OCI-M2 (cell line): Measurements from ENCODE around the gene NUDT22.
A peak's percentile ranks its signal among the peaks of the same experiment; 100 is the strongest.

Experiments used
- DNase-seq: peaks from one replicate; lab custom pipeline; 2025; ENCODE audit not compliant: unreplicated experiment; lab: John Stamatoyannopoulos, UW

Gene NUDT22

DNA sequence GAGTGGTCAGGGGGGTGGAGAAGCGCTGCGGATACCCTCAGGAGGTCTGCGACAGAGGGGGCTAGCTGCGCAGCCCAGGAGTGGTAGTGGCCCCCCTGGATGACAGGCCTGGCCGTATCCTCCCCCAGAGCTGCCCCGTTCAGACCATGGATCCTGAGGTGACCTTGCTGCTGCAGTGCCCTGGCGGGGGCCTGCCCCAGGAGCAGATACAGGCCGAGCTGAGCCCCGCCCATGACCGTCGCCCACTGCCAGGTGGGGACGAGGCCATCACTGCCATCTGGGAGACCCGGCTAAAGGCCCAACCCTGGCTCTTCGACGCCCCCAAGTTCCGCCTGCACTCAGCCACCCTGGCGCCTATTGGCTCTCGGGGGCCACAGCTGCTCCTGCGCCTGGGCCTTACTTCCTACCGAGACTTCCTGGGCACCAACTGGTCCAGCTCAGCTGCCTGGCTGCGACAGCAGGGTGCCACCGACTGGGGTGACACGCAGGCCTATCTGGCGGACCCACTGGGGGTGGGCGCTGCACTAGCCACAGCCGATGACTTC lies 505 bp downstream of the NUDT22 start:
- no peak for DNase-seq

- DNase-seq: no peak
Observed at GRCh38 chr11:64227405-64227956, 1.4 kb downstream of the NUDT22 start.

DNA sequence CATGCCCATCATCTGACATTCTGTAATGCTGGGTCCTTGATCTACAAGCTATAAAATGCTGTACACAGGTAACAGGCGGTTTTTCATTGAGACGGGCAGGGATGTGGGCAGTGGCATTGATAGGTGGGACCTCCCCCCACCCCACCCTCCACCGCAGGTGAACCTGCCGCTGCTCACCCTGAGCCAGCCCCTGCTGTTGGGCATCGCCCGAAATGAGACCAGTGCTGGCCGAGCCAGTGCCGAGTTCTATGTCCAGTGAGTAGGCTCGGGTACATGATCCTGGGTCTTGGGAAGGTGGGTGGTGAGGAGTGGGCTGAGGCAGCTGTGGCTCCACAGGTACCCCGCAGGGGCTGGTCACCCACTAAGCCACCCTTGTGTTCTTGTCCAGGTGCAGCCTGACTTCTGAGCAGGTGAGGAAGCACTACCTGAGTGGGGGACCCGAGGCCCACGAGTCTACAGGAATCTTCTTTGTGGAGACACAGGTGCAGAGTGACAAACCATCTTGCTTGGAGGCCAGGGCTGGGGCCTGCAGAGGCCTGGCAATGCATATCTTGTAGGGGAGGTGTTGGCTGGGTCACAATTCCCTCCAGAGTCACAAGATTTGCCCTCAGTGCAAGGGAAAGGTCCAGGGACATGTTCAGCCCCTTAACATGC lies 3.1 kb downstream of the NUDT22 start:
- DNase-seq: no peak

GRCh38 chr11:64229744-64230170 lies 3.7 kb downstream of the NUDT22 start:
- no peak for DNase-seq

GRCh38 chr11:64230171-64230984 lies 4.3 kb downstream of the NUDT22 start, which contains the start of gene DNAJC4:
DNAJC4 (plus strand) TSS chr11:64230548; CDS start chr11:64230855, 307 bp downstream.
- DNase-seq: peak; percentile 50

GRCh38 chr11:64230985-64231365 lies 4.9 kb downstream of the NUDT22 start:
- DNase-seq: no peak

GRCh38 chr11:64231546-64231945 lies 5.5 kb downstream of the NUDT22 start:
- DNase-seq: no peak

DNA sequence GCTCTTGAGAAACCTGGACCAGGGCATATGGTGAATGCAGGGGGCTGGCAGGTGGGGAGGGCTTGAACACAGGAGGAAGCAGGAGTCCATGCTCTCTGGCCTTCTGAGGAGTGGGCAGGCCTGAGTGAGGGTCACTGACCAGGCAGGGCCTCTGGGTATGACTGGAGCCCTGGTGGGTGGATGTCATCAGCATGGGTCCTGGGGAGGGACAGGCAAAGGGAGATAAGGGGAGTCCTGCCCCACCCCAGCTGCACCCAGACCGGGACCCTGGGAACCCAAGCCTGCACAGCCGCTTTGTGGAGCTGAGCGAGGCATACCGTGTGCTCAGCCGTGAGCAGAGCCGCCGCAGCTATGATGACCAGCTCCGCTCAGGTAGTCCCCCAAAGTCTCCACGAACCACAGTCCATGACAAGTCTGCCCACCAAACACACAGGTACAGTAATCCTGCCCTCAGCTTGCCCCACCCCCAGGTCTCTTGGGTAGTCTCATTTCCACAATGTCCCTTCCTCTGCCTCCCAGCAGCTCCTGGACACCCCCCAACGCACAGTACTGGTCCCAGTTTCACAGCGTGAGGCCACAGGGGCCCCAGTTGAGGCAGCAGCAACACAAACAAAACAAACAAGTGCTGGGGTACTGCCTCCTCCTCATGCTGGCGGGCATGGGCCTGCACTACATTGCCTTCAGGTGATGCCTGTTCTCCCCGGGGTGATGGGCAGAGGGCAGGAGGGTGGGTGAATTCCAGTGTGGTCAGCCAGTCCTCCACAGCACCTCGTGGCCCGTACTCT lies 6.3 kb downstream of the NUDT22 start:
- DNase-seq: no peak

GRCh38 chr11:64232967-64233315 lies 6.9 kb downstream of the NUDT22 start:
- DNase-seq: no peak

DNA sequence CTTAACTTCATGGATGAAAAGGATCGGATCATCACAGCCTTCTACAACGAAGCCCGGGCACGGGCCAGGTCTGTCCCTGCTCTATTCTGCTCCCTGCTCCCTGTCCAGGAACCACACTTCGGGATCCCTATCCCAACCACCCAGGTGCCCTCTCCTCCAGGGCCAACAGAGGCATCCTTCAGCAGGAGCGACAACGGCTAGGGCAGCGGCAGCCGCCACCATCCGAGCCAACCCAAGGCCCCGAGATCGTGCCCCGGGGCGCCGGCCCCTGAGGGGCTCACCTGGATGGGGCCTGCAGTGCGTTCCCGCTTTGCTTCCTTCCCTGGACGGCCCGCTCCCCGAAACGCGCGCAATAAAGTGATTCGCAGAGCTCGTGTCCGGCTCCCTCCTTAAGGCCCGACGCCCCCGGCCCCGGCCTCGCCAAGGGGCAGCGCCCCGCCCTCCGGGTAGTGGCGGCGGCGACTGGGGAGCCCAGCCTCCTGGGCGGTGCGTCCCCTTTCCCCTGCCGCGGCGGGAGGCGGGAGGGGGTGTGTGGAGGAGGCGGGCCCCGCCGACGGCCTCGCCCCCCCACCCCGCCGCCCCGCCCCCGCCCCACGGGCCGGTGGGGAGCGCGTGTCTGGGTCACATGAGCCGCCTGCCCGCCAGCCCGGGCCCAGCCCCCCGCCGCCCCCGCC lies 8.0 kb downstream of the NUDT22 start, which contains the start of gene VEGFB:
TSS of gene VEGFB (plus strand) at position 672 of the 674 bp plus-strand sequence. CDS start 250 bp downstream, outside the sequence.
- DNase-seq: no peak

- DNase-seq: no peak
Observed at GRCh38 chr11:64234647-64235379, 8.7 kb downstream of the NUDT22 start.

DNA sequence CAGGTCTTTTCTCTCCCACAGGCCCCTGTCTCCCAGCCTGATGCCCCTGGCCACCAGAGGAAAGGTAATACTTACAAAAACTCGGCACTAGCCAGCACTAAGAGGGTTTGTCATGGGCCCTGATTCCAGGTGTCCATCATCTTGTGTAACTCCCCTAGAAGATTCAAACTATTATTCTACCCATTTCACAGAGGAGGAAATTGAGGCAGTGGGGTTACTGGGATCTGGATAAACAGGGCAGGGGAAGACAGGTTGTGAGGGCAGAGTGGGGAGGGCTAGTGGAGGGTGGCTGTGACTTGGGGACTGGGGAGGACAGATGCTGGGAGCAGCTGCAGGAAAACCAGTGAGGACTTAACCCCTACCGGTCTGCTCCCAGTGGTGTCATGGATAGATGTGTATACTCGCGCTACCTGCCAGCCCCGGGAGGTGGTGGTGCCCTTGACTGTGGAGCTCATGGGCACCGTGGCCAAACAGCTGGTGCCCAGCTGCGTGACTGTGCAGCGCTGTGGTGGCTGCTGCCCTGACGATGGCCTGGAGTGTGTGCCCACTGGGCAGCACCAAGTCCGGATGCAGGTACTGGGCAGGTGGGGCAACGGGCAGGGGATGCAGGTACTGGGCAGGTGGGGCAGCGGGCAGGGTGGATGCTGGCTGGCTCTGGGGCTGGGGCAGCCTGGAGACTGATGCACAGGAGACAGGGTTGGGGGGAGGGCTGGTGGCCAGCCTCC lies 9.5 kb downstream of the NUDT22 start:
- no peak for DNase-seq

DNA sequence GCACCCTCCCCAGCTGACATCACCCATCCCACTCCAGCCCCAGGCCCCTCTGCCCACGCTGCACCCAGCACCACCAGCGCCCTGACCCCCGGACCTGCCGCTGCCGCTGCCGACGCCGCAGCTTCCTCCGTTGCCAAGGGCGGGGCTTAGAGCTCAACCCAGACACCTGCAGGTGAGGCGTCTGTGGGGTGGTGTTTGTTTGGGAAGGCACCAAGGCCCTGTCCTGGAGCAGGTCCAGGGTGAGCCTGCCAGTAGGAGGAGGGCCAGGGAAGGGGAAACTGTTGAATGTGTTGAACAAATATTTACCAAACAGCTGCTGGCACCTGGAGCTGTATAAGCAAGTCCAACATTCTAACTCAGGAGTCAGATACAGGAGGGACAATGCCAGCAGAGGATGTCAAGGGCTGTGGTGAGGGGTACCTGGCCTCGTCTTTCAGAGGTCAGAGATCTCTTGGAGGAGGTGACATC lies 11.4 kb downstream of the NUDT22 start:
- no peak for DNase-seq

- no peak for DNase-seq
Observed at GRCh38 chr11:64238076-64238475, 12.0 kb downstream of the NUDT22 start.

DNA sequence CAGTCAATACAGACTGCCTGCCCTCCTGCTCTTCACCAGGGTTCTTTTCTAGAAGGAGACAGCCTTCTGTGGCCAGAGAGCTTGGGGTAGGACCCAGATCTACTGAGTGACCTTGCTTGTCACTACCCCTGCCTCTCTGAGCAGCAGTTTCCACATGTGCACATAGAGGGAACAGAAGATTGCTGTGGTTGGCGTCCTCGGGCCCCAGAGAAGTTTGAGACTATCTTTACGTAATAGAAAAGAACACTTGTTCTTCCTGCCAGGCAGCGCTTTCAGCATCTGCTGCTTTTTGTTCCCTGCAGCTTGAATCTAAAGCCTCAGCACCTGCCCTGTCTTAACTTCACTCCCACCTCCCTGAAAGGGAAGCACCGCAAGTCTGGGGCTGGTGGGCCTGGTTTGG lies 12.9 kb downstream of the NUDT22 start:
- no peak for DNase-seq

DNA sequence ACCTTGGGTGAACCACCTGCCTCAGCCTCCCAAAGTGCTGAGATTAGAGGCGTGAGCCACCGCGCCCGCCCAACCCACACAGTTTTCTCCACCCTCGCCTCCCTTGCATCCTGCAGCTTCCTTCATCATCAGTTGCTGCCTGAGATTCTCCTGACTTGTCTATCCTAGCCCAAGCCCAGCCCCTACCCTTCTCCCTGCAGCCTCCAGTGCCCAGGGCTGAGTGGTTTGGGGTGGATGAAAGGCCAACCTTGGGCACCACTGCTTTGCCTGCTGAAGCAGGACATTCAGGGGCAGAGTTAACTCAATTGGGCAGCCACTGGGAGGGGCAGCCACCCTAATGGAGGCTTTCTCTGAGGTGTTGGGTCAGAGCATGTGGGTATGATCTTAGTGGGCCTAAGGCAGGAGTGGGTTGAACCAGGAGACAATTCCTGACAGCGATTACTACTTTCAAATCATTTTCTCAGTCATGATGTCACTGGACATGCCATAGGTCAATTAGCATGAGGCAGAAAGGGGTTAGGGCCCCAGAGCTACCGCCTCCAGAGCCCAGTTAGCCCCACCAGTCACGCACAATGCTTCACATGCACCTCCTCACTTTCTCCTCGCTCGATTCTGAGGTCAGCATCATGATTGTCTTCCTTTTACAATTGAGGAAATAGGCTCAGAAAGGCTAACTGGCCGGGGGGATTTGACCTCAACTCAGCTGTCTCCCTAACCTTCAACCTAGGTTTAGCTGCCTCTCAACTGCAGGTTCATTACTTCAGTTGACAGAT lies 13.8 kb downstream of the NUDT22 start:
- no peak for DNase-seq

DNA sequence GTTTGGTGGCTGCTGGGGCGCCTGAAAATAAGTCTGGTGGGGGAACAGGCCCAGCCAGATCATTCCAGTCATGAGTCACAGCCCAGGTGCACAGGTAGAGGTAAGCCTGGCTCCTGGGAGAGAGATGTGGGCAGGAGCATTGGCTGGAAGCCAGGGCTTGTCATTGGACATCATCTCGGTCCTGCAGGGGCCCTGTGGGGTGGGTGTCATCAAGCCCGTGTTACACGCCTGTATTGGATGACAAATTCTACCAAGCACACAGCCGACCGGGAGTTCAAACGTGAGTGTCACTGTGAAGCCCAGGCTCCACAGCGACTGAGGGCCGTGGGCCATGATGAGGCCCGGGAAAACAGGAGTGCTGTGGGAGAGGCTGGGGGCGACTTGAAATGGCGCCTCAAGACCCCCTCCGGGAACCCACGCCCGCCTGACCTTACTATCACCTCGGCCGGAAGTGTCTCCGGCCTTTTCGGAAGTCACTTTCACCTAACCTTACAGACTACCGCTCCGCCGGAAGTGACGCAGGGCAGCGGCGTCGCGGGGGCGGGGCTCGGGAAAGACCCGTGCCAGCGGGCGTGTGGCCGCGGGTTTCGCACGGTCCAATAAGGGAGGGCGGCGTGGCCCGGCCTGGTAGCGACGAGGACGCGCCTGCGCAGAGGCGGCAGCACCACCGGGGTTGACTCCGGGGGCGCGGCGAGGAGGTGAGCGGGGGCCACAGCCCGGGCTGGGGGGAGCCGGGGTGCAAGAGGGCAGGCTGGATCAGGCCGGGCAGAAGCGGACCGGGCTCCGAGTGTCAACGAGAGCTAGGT lies 14.6 kb downstream of the NUDT22 start, which contains the start of gene FKBP2:
TSS of gene FKBP2 (plus strand) at position 661 of the 806 bp plus-strand sequence. CDS start 1,293 bp downstream, outside the sequence.
- DNase-seq: no peak

- DNase-seq: peak; percentile 56
Observed at GRCh38 chr11:64241241-64241490, 15.1 kb downstream of the NUDT22 start.
